NCI-H2227 (cell line): ENCODE measurements around the gene NUP133.
"Not testable (repeated sequence)": the region's sequence is repeated elsewhere in the genome, so short reads cannot be mapped to it uniquely, and the experiment has no call there.

Experiments
- DNase-seq: peaks from one replicate; lab custom pipeline; 2025; ENCODE audit not compliant: unreplicated experiment; lab: John Stamatoyannopoulos, UW

Gene NUP133

DNA sequence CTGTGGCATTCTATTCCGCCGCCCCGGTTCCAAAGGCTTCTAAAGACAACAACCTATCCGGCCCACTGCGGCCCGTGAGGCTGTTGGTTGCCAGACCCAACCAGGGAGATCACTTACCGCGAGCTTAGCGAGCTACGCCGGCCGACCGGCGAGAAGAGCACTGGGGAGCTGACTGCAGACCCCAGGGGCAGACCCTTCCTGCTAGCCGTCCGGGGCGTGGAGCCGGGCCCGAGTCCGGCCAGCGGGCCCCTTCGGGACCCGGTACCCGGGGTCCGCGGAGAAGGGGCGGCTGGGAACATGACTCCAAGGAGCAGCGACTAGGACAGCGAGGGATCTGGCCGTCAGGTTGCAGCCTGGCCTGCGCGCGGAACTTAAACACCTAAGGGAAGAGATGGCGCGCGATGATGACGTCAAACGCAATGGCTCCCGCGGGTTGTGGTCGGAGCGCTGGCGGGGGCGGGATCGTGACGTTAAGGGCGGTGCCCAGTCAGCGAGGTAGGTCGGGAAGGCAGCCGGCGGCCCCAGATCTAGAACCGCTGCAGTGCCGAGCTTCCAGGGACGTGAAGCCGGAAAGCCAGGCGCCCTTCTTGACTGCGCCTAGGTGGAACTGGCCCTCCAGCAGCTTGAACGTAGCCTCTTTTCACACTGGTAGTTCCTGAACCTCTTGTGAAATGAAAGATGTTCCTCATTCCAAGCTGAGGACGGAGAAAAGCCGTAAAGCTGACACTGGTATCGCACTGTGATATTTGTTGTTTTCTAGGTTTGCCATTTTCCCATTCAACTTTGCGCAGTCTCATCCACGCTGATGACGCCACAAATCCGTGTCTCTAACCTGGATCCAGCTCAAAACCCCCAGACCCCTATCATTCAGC is at the start of gene NUP133:
Gene NUP133, minus strand, starts transcription at position 391 of the 872 bp plus-strand sequence. Its CDS starts 92 bp downstream, at position 299.
- DNase-seq: peak; percentile 99

DNA sequence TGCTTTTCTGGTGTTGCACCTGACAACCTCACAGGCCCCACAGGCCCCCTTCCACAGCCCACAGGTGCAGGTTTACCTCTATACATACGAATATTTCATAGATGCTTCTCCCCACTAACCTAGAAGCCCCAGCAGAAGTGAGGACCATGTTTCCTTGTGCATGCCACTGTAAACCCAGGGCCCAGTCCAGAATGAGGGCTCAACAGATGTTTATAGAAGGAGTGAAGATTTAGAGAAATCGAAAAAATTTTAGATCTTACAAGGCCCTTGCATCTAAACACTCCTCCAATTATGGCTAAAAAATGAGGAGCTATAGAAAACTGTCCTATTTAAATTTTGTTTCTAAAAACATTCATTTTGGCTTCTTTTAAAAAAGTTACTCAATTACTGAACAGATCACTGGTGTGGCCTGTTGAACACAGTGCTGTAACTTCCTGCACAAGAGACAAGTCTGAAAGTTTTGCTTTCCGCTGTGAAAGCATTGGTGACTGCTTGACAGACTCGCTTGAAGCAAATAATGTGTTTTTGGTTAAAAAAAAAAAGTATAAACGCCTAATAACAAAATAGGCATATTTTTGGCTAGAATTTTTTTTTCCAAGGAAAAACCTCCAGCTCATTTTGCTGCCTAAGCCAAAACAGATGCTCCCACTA is 49.2 kb upstream of the NUP133 start:
- no peak for DNase-seq

DNA sequence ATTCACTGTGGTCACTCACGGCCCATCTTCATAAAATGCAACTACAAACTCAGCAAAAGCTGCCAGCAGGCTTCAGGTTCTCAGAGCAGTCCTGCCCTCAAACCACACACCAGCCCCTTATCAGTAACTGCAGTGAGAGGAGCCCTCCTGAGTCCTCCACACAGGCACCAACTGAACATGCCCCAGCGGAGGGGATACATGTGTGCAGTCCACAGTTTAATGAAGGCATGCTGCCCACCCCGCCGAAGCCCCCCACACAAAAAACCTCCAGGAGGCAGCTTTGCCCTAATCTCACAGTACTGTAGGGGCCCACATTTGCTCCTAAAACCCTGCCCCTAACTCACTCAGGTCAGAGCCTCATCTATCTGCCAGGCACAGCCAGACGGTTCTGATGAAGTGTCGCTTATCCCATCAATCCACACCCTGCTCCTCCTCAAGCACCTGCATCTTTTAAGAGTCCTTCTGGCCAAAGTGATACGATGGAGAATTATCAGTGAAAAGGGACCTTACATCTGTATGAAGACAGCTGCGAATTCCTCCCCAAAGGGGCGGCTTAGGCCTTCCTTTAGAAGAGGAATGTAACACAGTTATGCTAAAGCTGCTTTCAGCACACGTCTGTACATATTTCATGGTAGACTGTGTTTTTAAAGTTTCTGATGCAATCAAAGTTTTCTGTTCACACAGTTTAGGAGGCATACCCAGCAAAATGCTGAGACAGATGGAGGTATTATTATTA is 46.9 kb upstream of the NUP133 start:
- no peak for DNase-seq

DNA sequence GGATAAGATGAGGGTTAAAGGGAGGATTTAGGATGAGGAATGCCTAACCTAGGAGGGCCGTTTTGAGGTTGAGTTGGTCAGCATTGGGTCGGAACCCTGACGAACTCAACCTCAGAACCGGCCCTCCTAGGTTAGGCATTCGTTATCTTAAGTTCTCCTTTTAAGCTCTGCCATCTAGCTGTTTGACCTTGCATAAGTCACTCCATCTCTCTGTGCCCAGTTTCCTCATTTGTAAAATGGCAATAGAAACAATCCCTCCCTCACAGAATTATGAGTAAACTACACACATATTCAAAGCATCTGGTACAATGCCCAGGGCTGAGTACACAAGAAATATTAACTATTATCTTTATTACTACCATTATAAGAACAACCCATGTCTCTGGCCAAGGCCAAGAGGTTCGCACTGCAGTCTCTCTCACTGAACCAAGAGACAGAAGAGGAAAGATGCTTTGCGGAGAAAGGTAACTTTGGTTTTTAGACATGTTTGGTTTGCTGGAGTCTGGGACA is 45.5 kb upstream of the NUP133 start:
- no peak for DNase-seq

DNA sequence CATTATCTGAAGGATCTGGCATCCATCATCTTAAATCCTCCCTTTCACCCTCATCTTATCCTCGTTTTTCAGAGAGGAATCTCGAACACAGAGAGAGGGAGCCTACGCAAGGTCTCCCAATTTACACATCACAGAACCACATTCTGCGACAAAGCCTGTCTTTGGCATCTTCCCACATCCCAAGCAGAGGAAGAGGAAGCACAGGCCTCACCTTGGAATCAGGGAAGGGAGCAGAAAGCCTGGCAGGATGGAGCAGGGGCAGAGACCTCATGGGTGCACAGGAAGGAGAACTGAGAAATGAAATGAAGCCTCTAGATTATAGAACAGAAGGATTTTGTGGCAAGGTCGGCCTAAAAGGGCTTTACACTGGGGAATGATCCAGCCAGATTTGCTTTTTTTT is 44.6 kb upstream of the NUP133 start:
- DNase-seq: no peak

DNA sequence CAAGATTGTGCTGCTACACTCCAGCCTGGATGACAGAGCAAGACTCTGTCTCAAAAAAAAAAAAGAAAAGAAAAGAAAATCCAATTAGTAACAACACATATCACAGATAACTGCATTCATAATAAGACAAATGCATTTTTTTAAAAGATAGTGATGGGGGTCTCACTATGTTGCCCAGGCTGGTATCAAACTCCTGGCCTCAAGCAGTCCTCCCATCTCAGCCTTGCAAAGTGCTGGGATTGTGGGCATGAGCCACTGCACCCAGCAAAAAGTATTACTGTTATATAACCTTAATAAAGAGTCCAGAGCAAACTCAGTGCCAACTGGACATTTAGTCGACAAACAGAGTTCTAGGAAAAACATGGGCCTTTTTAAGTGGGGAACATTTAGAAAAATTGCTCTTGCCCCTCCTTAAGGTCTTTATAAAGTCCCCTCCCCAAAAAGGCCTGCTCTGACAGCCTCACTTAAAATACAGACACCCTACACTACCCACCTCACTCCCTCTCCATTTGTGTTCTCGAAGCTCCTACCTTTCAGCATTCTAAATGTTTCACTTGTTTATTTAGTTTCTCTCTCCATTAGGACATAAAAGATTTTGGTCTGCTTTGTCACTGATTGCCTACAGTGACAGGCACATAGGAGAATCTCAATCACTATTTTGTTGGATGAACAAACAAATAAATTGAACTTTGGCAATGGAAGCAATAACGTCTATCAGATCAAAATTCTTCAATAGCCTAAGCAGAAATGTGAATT is 42.8 kb upstream of the NUP133 start:
- DNase-seq: no peak

DNA sequence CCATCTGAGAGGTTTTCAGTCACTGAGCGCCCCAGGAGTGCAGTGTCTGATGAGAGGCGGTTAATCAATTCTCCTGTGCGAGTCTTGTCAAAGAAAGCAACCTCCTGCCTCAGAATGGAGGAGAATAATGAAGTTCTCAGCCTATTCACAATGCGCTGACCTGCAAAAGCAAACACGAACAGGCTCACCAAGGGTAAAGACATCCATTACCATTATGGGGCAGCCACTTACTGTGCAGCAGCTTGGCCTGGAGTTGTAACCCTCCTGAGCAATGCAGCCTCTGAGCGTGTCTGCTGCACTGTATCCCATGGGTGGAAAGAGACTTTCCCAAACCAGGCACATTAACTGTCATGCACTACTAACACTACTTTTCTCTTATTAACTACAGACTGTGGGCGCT is 39.4 kb upstream of the NUP133 start:
- no peak for DNase-seq

GRCh38 chr1:229544587-229544986 is 36.4 kb upstream of the NUP133 start:
- DNase-seq: no peak

GRCh38 chr1:229539863-229540506 is 31.8 kb upstream of the NUP133 start:
- DNase-seq: no peak

- no peak for DNase-seq
These were observed 30.8 kb upstream of the NUP133 start for GRCh38 chr1:229538945-229539344.

DNA sequence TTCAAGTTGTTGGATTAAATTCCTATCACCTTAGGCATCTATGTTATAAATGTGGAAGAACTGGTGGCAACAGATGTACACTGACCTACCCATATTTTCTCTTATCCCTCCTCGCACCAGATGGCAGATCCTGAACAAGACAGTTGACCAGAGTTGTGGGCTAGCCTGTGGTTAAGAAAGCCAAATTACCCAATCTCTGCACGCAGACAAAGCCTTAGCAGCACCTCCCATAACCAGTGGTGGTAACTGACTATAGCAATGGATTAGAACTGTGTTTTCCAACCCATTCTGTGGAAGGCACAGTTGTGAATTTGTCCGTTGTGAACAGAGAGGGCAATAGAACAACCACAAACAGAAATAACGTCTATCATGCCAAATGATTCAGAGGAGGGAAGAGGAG is 29.8 kb upstream of the NUP133 start:
- DNase-seq: no peak

DNA sequence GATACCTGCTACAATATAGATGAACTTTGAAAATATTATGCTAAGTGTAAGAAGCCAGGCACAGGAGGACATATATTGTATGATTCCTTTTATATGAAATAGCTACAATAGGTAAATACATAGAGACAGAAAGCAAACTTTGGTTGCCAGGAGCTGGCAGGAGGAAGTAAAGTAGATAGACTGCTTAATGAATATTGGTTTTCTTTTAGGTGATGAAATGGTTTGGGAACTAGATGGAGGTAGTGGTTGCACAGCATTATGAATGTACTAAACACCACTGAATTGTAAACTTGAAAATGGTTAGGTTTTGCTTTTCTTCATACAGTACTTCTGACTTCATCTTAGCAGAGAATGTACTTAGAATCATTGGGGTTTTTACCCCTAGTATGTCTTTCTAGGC is 28.8 kb upstream of the NUP133 start:
- no peak for DNase-seq

- no peak for DNase-seq
These were observed 27.1 kb upstream of the NUP133 start for GRCh38 chr1:229535230-229535629.

- DNase-seq: no peak
These were observed 23.2 kb upstream of the NUP133 start for GRCh38 chr1:229531326-229531725.

DNA sequence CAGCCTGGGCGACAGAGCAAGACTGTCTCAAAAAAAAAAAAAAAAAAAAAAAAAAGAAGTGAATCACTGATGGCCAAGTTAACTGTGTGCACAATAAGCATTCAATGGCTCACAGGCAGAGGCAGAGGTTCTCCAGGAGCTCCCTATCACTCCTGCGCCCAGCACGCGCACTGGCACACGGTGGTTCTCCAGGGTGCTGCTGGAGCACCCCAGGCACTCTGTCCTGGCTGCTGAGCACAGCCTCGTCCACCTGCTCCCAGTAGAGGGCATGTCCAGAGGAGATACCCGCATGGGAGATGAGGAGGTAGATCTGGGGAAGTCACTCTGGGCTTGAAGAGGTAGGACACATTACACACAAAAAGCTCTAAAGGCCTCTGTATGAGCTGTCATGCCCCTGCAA is 21.5 kb upstream of the NUP133 start:
- DNase-seq: no peak

DNA sequence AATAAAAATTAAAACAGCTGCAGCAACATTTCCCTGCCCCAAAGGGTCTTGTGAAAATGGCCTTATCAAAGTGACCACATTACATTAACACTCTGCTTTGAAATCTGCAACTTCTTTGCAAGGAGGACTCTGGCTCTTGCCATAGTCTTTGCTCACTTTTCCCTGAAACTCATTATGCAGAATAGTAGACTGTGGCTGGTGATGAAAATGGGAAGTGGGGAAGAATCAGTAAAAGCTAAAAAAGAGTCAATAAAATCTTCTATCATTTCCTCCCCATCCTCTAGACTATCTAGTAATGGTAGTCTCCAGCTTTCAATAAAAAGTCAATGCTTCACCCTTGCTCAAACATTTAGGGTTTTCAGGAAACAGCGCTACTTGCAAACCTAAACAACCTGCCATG is 18.6 kb upstream of the NUP133 start:
- DNase-seq: no peak

DNA sequence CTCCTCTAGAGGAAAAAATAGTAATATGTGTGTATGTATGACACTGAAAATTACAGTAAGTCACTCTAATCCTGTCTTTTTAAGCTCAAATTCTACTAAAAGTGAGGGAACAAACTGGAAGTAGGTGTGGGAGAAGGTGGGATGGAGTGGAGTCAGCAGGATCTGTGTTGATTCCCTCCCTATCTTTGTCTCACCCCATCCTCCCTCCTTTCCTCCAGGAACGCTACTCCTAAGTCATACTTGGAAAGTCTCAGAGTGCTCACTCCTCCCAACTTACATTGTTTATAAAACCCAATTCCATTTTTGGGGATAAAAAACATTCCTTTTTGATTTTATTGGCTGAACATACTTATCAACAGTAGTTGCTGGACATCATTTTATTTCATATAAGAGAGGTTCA is 14.9 kb upstream of the NUP133 start:
- DNase-seq: no peak

- peak; percentile 79 for DNase-seq
These were observed 6.6 kb upstream of the NUP133 start for GRCh38 chr1:229514578-229515275.

DNA sequence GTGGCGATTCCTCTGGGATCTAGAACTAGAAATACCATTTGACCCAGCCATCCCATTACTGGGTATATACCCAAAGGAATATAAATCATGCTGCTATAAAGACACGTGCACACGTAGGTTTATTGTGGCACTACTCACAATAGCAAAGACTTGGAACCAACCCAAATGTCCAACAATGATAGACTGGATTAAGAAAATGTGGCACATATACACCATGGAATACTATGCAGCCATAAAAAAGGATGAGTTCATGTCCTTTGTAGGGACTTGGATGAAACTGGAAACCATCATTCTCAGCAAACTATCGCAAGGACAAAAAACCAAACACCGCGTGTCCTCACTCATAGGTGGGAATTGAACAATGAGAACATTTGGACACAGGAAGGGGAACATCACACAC is 3.5 kb upstream of the NUP133 start:
- not testable (repeated sequence) for DNase-seq

DNA sequence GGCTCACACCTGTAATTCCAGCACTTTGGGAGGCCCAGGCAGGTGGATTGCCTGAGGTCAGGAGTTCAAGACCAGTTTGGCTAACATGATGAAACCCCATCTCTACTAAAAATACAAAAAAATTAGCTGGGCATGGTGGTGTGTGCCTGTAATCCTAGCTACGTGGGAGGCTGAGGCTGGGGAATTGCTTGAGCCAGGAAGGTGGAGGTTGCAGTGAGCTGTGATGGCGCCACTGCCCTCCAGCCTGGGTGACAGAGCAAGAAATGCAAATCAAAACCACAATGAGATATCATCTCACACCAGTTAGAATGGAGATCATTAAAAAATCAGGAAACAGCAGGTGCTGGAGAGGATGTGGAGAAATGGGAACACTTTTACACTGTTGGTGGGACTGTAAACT is 3.1 kb upstream of the NUP133 start:
- DNase-seq: not testable (repeated sequence)
